PC-3 (cell line): ENCODE data around the gene BNC1.

Experiments used
- EZH2 ChIP-seq: fragments of 300-600 bp; sonication (generic); IDR thresholded peaks from one replicate; pipeline ENCODE4 v1.6.1; 2017; ENCODE audit warnings: antibody characterized with exemption, mild to moderate bottlenecking, low read length; ENCODE audit not compliant: unreplicated experiment
- EZH2phosphoT487 ChIP-seq: fragments of 300-600 bp; sonication (generic); IDR thresholded peaks from 2 replicates; pipeline ENCODE4 v1.6.1; 2018; ENCODE audit warnings: mild to moderate bottlenecking, antibody characterized with exemption, low read length, borderline replicate concordance

GRCh38 chr15:83278191-83278590 is 6.3 kb downstream of the BNC1 start:
- TF ChIP-seq EZH2phosphoT487 = no peak
- TF ChIP-seq EZH2 = no peak
